Esophagus squamous epithelium (tissue), 5 donors: Measurements from ENCODE around the gene RPS6KB2. TPM values are rescaled to one million over a fixed set of nuclear protein-coding genes. Genes with fewer than 3 reads are reported as not detected.

Experiments used
- DNase-seq: peaks from one replicate; lab custom pipeline; 2025; lab: John Stamatoyannopoulos, UW
- H3K27ac ChIP-seq, 4 donors: fragments of 200-600 bp; sonication (generic); one replicate each; pipeline ENCODE4 v1.5.1; 2016 to 2019; ENCODE audit warnings: mild to moderate bottlenecking in 1 of 4
- H3K27me3 ChIP-seq, 4 donors: fragments of 200-600 bp; sonication (generic); 1 replicate in 3 of 4; 2 replicates in 1 of 4; pipeline versions ENCODE4 v1.5.1 to v1.6.0; 2017 to 2021; ENCODE audit warnings: antibody characterized with exemption in 1 of 4
- H3K36me3 ChIP-seq, 3 donors: fragments of 200-600 bp; sonication (generic); one replicate each; pipeline ENCODE4 v1.5.1; 2016 to 2019
- H3K4me1 ChIP-seq, 3 donors: fragments of 200-600 bp; sonication (generic); one replicate each; pipeline ENCODE4 v1.5.1; 2017 to 2019
- H3K4me3 ChIP-seq, 4 donors: fragments of 200-600 bp; sonication (generic); 1 replicate in 3 of 4; 2 replicates in 1 of 4; pipeline ENCODE4 v1.5.1; 2016 to 2019; ENCODE audit warnings: mild to moderate bottlenecking in 2 of 4, moderate library complexity in 1 of 4
- H3K9me3 ChIP-seq, 3 donors: fragments of 200-600 bp; sonication (generic); one replicate each; pipeline ENCODE4 v1.5.1; 2016 to 2019
- CTCF ChIP-seq, 6 experiments: fragments of 450-650 bp in 4 of 6; fragments of 200-600 bp in 2 of 6; sonication (generic) in 2 of 6; IDR thresholded peaks; one replicate each; pipeline ENCODE4 v1.5.1; 2016 to 2019; ENCODE audit warnings: antibody characterized with exemption in 6 of 6, mild to moderate bottlenecking in 4 of 6, moderate library complexity in 4 of 6
- POLR2A ChIP-seq, 4 donors: fragments of 450-650 bp; IDR thresholded peaks; one replicate each; pipeline ENCODE4 v1.6.1; 2017; ENCODE audit warnings: antibody characterized with exemption in 4 of 4, mild to moderate bottlenecking in 4 of 4, moderate library complexity in 3 of 4
- WGBS, 2 donors: methylation state at CpG; one replicate each; pipeline ENCODE4 v1.1.5; 2018; 5-methylcytosine and 5-hydroxymethylcytosine counted together
- intact Hi-C: fragments of 100-400 bp; cut with DNase I; formaldehyde crosslinking; loops from one replicate; pipeline ENCODE4 v1.15.0; 2022
- total RNA-seq, 4 donors: library from RNA; depleted of rRNA; stranded (reverse); fragments of >200 nt; gene quantifications; one replicate each; pipeline ENCODE4 v1.1.0, GENCODE V29; 2016
- donor health status: DM: yes; HTN: yes; CAD: no.

RPS6KB2 gene
- 100 to 1,000 TPM in 3 of 4 donors, 10 to 100 TPM in 1; 67.5 to 121 (median 113) TPM for total RNA-seq

- Histone ChIP-seq H3K36me3 (peaks cover 19 to 38% (median 19%) of the 10 kb centered on the region in 3 donors), H3K27me3 (no peaks in the 10 kb centered on the region), H3K4me1 (peaks cover 17 to 52% (median 22%) of the 10 kb centered on the region in 3 donors), H3K27ac (peak within 1 kb of the TSS; percentile 93 to 97 (median 95)), H3K4me3 (peak within 1 kb of the TSS; percentile 85 to 96 (median 90)), H3K9me3 (no peaks in the 10 kb centered on the region)
- intact Hi-C loops: no loop called here
- 0% methylated on average over 7 to 33 of the region's 68 CpGs for WGBS, 2 donors
- TF ChIP-seq POLR2A (IDR thresholded peaks at IDR 0.05) (peak in 3 of 4 donors; percentile 95 to 96 (median 95)), CTCF (IDR thresholded peaks at IDR 0.05) (peak in 2 of 6 experiments; percentile 6 to 50)
- DNase-seq: peak; percentile 94
These were observed at the start of gene RPS6KB2 for GRCh38 chr11:67428052-67429001. RPS6KB2 (plus strand) TSS chr11:67428494; CDS start chr11:67428546, 52 bp downstream.

GRCh38 chr11:67378544-67378943, 49.8 kb upstream of the RPS6KB2 start:
- Histone ChIP-seq H3K27ac (peak overlapping the region in 1 of 4 donors; percentile 67), H3K4me1 (peaks cover 36 to 74% (median 37%) of the 10 kb centered on the region in 3 donors)
- TF ChIP-seq CTCF (IDR thresholded peaks at IDR 0.05) (no peak), POLR2A (IDR thresholded peaks at IDR 0.05) (no peak)

GRCh38 chr11:67379061-67380058, 48.9 kb upstream of the RPS6KB2 start:
- no peak for DNase-seq
- Histone ChIP-seq H3K9me3 (no peaks in the 10 kb centered on the region), H3K36me3 (no peaks in the 10 kb centered on the region), H3K27ac (peak overlapping the region; percentile 58 to 72 (median 65)), H3K4me1 (peaks cover 29 to 67% (median 29%) of the 10 kb centered on the region in 3 donors), H3K4me3 (no peak overlapping the region), H3K27me3 (peaks cover 0 to 11% (median 0%) of the 10 kb centered on the region in 4 donors)
- WGBS, 2 donors: 48 to 51% methylated on average over 5 to 7 of the region's 23 CpGs
- intact Hi-C loops: loop anchor here (5.0 kb wide), 1 partner anchor 32 kb away; no protein-coding TSS in a partner anchor
- peak in 1 of 6 experiments; percentile 4 for TF ChIP-seq CTCF (IDR thresholded peaks at IDR 0.05)
- peak in 1 of 4 donors; percentile 32 for TF ChIP-seq POLR2A (IDR thresholded peaks at IDR 0.05)

More at GRCh38 chr11:67378544-67378943, 49.8 kb upstream of the RPS6KB2 start:
- no peaks in the 10 kb centered on the region for H3K36me3 ChIP-seq
- no peak for DNase-seq
- H3K27me3 ChIP-seq: peaks cover 0 to 11% (median 0%) of the 10 kb centered on the region in 4 donors
- H3K9me3 ChIP-seq: no peaks in the 10 kb centered on the region
- no CpG with 5 or more reads among the region's 4 CpGs for WGBS, 2 donors
- no peak overlapping the region for H3K4me3 ChIP-seq
- intact Hi-C loops: no loop called here

GRCh38 chr11:67381244-67381972, 46.9 kb upstream of the RPS6KB2 start:
- intact Hi-C loops: loop anchor here (5.0 kb wide), 1 partner anchor 34 kb away; no protein-coding TSS in a partner anchor
- no peaks in the 10 kb centered on the region for H3K36me3 ChIP-seq
- H3K27me3 ChIP-seq: no peaks in the 10 kb centered on the region
- TF ChIP-seq POLR2A (IDR thresholded peaks at IDR 0.05) (no peak), CTCF (IDR thresholded peaks at IDR 0.05) (no peak)
- 74 to 82% methylated on average over 9 to 13 of the region's 13 CpGs for WGBS, 2 donors
- H3K9me3 ChIP-seq: no peaks in the 10 kb centered on the region
- no peak for DNase-seq
- H3K4me1 ChIP-seq: peaks cover 17 to 65% (median 19%) of the 10 kb centered on the region in 3 donors
- peak overlapping the region; percentile 6 to 48 (median 23) for H3K27ac ChIP-seq
- H3K4me3 ChIP-seq: no peak overlapping the region
